Stimulated activated CD8-positive, alpha-beta memory T cell treated with anti-CD3 and anti-CD28 coated beads, Interleukin-12 subunit alpha, Interleukin-12 subunit beta, amount 100 ng/mL, for 24 hours (primary cell): Measurements from ENCODE around the gene SVIL.
"Not testable (repeated sequence)": the region's sequence is repeated elsewhere in the genome, so short reads cannot be mapped to it uniquely, and the experiment has no call there.

Experiments
- DNase-seq: peaks from one replicate; pipeline ENCODE4 v3.0.0-alpha.2; 2020; ENCODE audit errors: extremely low read depth

SVIL gene

GRCh38 chr10:29603223-29603896 is 31.4 kb downstream of the SVIL start:
- no peak for DNase-seq

GRCh38 chr10:29600821-29601220 is 34.0 kb downstream of the SVIL start:
- no peak for DNase-seq

GRCh38 chr10:29600067-29600466 is 34.7 kb downstream of the SVIL start:
- no peak for DNase-seq

- DNase-seq, result no peak
Measured at GRCh38 chr10:29598851-29599311, 35.9 kb downstream of the SVIL start.

GRCh38 chr10:29596826-29597225 is 37.9 kb downstream of the SVIL start:
- no peak for DNase-seq

- DNase-seq, result no peak
Measured at GRCh38 chr10:29596356-29596755, 38.4 kb downstream of the SVIL start.

GRCh38 chr10:29595636-29596225 is 39.0 kb downstream of the SVIL start:
- no peak for DNase-seq

GRCh38 chr10:29595146-29595545 is 39.6 kb downstream of the SVIL start:
- no peak for DNase-seq

- DNase-seq, result no peak
Measured at GRCh38 chr10:29591651-29591968, 43.2 kb downstream of the SVIL start.

- DNase-seq, result no peak
Measured at GRCh38 chr10:29590915-29591650, 43.7 kb downstream of the SVIL start.

- no peak for DNase-seq
Measured at GRCh38 chr10:29588629-29589421, 45.9 kb downstream of the SVIL start.

GRCh38 chr10:29587750-29588628 is 46.8 kb downstream of the SVIL start:
- DNase-seq, result not testable (repeated sequence)

- DNase-seq, result not testable (repeated sequence)
Measured at GRCh38 chr10:29587102-29587749, 47.5 kb downstream of the SVIL start.

- DNase-seq, result no peak
Measured at GRCh38 chr10:29586509-29586908, 48.3 kb downstream of the SVIL start.

GRCh38 chr10:29585488-29585976 is 49.2 kb downstream of the SVIL start:
- DNase-seq, result no peak

- no peak for DNase-seq
Measured at GRCh38 chr10:29584436-29584835, 50.3 kb downstream of the SVIL start.

GRCh38 chr10:29583674-29584073 is 51.1 kb downstream of the SVIL start:
- no peak for DNase-seq

- DNase-seq, result not testable (repeated sequence)
Measured at GRCh38 chr10:29582769-29583168, 52.0 kb downstream of the SVIL start.

- DNase-seq, result no peak
Measured at GRCh38 chr10:29579455-29579970, 55.3 kb downstream of the SVIL start.

- no peak for DNase-seq
Measured at GRCh38 chr10:29578457-29578856, 56.3 kb downstream of the SVIL start.
